ENCODE results near the gene TMEM165. TPM values are rescaled to one million over a fixed set of nuclear protein-coding genes. Genes with fewer than 3 reads are reported as not detected.

TMEM165 gene
- total and polyA plus RNA-seq, 10 of the 15 experiments (the other 5 are each of a cell fraction or from before 2014, with no cell fraction given) = 18.3 to 141 (median 81.1) TPM

DNA sequence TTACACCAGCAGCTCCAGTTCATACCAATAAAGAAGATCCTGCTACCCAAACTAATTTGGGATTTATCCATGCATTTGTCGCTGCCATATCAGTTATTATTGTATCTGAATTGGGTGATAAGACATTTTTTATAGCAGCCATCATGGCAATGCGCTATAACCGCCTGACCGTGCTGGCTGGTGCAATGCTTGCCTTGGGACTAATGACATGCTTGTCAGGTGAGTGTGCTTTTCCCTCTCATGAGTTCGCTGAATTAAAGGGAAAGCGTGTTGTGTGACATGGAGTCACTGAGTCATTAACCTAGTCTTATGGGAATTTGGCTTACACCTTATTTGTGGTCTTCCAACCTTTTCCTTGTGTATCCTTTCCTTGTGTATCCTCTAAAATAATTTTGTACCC is 15.9 kb downstream of the TMEM165 start:
- FAIRE-seq = no peak
- Histone ChIP-seq H3K27me3 (replicated peaks in 1 of 2; ENCODE audit: control insufficient read depth in 2 of 2, insufficient read depth in 2 of 2, low read length in 1 of 2) (no peaks in the 10 kb centered on the region), H3K4me3 (no peak overlapping the region), H3K4me1 (ENCODE audit: control insufficient read depth, insufficient read depth, low read length) (no peaks in the 10 kb centered on the region), H2AFZ (ENCODE audit: control insufficient read depth, low read depth, low read length) (no peak overlapping the region), H4K20me1 (ENCODE audit: control insufficient read depth, insufficient read depth) (peaks cover 3% of the 10 kb centered on the region; the same call in 1 of the 2 replicates), H3K9me3 (replicated peaks; ENCODE audit: control insufficient read depth, insufficient read depth, low read length) (no peaks in the 10 kb centered on the region), H3K4me2 (ENCODE audit: control insufficient read depth, insufficient read depth) (no peak overlapping the region), H3K9ac (ENCODE audit: control insufficient read depth, insufficient read depth, low read length) (no peak overlapping the region), H3K36me3 (ENCODE audit: control insufficient read depth in 2 of 2, insufficient read depth in 2 of 2, low read length in 1 of 2) (peaks cover 4 to 16% of the 10 kb centered on the region in 2 experiments), H3K27ac (ENCODE audit: control insufficient read depth, insufficient read depth) (no peak overlapping the region), H3K79me2 (ENCODE audit: control insufficient read depth, insufficient read depth, low read length) (peaks cover 47% of the 10 kb centered on the region)
- in situ Hi-C loops (cut with MboI) (loop anchor here (25.0 kb wide), 1 partner anchor 451 kb away; the partner anchor contains the start of gene EXOC1), intact Hi-C loops (cut with micrococcal nuclease; ENCODE audit: unreplicated experiment) (no loop called here)
- CTCF ChIA-PET = interaction anchor here (1.4 to 4.3 kb wide), 5 partner anchors 15 to 455 kb away, joined by 3 to 75 read pairs (median 14); partner anchors contain the start of genes SRD5A3 and TMEM165
- 92% methylated on average over 6 of the region's 6 CpGs for WGBS (ENCODE audit: insufficient coverage, insufficient replicate concordance, low lambda C conversion rate, missing lambda C conversion rate)
- SMC1A ChIA-PET (ENCODE audit: uncharacterized antibody, unreplicated experiment) = interaction anchor here (1.3 to 4.3 kb wide), 3 partner anchors 13 to 143 kb away, joined by 5 to 36 read pairs (median 13); no protein-coding TSS in a partner anchor
- POLR2A ChIA-PET = no interaction called here
- no TSS peak for BruUV-seq (replicated peaks)
- ATAC-seq = no peak
- DNase-seq (ENCODE audit: low read depth, low spot score) = no peak
- RAD21 ChIA-PET (ENCODE audit: unreplicated experiment) = interaction anchor here (4.0 kb wide), 1 partner anchor 15 kb away, joined by 41 read pairs; the partner anchor contains the start of gene TMEM165
- TF ChIP-seq CEBPZ (IDR thresholded peaks at IDR 0.05; ENCODE audit: low read depth, low read length) = no peak
- no peak for TF ChIP-seq NFYB (IDR thresholded peaks at IDR 0.05; ENCODE audit: insufficient read depth, low read depth, low read length)
- TF ChIP-seq CHD1 (IDR thresholded peaks at IDR 0.05; ENCODE audit: low read depth, low read length) = no peak
- TF ChIP-seq BCL11A (IDR thresholded peaks at IDR 0.05; ENCODE audit: low read depth, low read length) = no peak
- TF ChIP-seq, protein P1, sequence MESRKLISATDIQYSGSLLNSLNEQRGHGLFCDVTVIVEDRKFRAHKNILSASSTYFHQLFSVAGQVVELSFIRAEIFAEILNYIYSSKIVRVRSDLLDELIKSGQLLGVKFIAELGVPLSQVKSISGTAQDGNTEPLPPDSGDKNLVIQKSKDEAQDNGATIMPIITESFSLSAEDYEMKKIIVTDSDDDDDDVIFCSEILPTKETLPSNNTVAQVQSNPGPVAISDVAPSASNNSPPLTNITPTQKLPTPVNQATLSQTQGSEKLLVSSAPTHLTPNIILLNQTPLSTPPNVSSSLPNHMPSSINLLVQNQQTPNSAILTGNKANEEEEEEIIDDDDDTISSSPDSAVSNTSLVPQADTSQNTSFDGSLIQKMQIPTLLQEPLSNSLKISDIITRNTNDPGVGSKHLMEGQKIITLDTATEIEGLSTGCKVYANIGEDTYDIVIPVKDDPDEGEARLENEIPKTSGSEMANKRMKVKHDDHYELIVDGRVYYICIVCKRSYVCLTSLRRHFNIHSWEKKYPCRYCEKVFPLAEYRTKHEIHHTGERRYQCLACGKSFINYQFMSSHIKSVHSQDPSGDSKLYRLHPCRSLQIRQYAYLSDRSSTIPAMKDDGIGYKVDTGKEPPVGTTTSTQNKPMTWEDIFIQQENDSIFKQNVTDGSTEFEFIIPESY (IDR thresholded peaks at IDR 0.05) = no peak
- no peak for TF ChIP-seq HDAC2 (IDR thresholded peaks at IDR 0.05)
- no peak for TF ChIP-seq JUNB (IDR thresholded peaks at IDR 0.05)
- TF ChIP-seq, protein P2, sequence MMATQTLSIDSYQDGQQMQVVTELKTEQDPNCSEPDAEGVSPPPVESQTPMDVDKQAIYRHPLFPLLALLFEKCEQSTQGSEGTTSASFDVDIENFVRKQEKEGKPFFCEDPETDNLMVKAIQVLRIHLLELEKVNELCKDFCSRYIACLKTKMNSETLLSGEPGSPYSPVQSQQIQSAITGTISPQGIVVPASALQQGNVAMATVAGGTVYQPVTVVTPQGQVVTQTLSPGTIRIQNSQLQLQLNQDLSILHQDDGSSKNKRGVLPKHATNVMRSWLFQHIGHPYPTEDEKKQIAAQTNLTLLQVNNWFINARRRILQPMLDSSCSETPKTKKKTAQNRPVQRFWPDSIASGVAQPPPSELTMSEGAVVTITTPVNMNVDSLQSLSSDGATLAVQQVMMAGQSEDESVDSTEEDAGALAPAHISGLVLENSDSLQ (IDR thresholded peaks at IDR 0.05) = no peak
- no peak for TF ChIP-seq ASH2L (IDR thresholded peaks at IDR 0.05; ENCODE audit: borderline replicate concordance, low read depth)
- TF ChIP-seq ZNF384 (IDR thresholded peaks at IDR 0.05; ENCODE audit: borderline replicate concordance, low read depth, low read length) = no peak
- no peak for TF ChIP-seq DPF2 (IDR thresholded peaks at IDR 0.05)
- TF ChIP-seq RELA (IDR thresholded peaks at IDR 0.05; ENCODE audit: borderline replicate concordance, partially characterized antibody) = no peak
